Measurements from ENCODE around the gene CLIC3. TPM values are rescaled to one million over a fixed set of nuclear protein-coding genes. Genes with fewer than 3 reads are reported as not detected.

Gene CLIC3
- total and polyA plus RNA-seq, 12 donors, result 0.22 to 6.4 (median 0.93) TPM; not detected in 3

DNA sequence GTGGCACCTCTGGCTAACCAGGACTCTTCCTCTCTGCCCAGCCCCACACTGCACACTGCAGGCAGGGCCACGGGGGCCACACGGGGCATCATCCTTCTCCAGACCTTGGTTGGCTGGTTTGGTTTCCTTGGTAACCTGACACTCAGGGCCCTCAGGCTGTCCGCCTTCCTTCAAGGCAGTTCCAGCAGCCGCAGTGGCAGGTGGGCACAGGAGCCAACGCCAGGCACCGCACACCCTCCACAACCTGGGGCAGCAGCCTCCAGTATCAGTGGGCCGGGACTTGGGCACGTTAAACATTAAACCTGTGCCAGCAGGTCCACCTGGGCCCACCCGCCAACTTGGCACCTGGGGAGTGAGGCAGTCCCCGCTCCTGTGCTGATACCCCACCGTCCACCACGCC lies 47.7 kb upstream of the CLIC3 start:
- no peak for DNase-seq
- TF ChIP-seq CTCF (IDR thresholded peaks at IDR 0.05), result no peak
- TF ChIP-seq POLR2A (IDR thresholded peaks at IDR 0.05), result no peak
- Histone ChIP-seq H3K27ac (peak overlapping the region in 2 of 5 donors; percentile 49 to 69), H3K27me3 (peaks cover 41% of the 10 kb centered on the region), H3K9me3 (replicated peaks in 1 of 3) (no peaks in the 10 kb centered on the region), H3K36me3 (replicated peaks in 1 of 2) (peaks cover 0 to 2% of the 10 kb centered on the region in 2 donors), H3K4me1 (replicated peaks in 1 of 2) (peaks cover 5 to 15% of the 10 kb centered on the region in 2 donors), H3K4me3 (peak overlapping the region in 1 of 4 donors; percentile 62)
- WGBS, 4 donors, result 62 to 72% (median 68%) methylated on average over 9 to 12 of the region's 12 CpGs
- intact Hi-C loops (cut with DNase I), result no loop called here

DNA sequence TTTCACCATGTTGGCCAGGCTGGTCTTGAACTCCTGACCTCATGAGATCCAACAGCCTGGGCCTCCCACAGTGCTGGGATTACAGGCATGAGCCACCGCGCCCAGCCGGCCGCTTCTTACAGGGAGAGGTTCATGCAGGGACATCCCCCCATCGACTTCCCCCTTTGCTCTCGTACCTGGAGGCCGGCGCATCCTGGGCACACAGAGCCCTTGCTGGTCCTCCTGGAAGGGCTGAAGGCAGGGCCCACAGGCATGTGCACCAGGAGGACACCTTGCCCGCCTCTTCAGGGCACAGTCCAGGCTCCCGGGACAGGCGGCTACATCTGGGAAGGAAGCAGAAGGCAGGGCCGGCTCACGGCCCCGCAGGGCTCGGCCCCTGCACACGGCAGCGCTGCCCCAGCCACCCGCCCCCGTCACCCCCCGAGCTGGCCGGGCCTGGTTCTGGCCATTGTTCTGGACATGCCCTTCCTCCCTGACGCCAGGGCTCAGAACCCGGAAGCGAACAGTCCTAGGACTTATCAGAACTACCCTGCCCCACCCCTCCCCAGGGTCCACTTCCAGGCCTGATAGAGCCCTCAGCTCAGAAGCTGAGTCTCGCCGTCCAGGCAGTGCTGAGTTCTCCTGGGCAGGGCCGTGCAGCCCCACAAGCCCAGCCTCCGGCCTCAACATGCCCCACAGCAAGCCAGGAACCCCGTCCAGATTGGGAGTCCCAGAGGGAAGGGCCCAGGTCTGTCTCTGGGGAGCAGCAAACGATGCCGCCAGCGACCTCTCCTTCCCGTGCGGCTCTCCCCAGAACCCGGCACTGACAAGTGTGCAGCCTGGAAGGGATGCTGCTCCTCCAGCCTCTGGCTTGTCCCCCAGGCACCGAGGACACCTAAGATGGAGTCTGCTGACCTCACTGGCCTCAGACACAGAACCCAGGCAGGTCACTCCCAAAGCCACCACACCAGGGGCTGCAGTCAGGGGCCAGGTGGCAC lies 46.7 kb upstream of the CLIC3 start:
- intact Hi-C loops (cut with DNase I), result no loop called here
- H3K4me1 ChIP-seq (replicated peaks in 1 of 2), result peaks cover 5 to 15% of the 10 kb centered on the region in 2 donors

DNA sequence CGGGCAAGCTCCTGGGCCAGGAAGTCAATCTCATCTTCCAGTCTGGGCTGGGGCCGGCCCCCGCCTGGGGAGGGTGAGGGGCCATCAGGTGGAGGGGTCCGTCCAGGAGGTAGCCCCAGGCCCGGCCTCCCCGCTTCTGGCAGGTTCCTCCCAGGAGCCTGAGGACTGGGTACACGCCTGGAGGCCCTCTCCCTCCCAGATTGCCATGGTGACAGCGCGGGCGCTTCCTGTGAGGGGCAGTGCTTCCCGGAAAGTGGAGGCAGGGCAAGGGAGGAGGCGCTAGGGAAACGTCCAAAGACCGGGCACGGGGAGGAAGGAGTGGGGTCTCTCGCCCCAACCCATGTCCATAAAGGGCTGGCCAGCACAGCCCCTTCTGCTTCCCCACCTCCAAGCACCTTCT lies 44.8 kb upstream of the CLIC3 start:
- Histone ChIP-seq H3K36me3 (replicated peaks in 1 of 2) (peaks cover 0 to 7% of the 10 kb centered on the region in 2 donors), H3K4me3 (no peak overlapping the region), H3K4me1 (replicated peaks in 1 of 2) (peaks cover 2 to 11% of the 10 kb centered on the region in 2 donors), H3K9me3 (replicated peaks in 1 of 3) (no peaks in the 10 kb centered on the region), H3K27ac (peak overlapping the region in 2 of 5 donors; percentile 27 to 41), H3K27me3 (peaks cover 16% of the 10 kb centered on the region)
- WGBS, 4 donors, result 24 to 64% (median 48%) methylated on average over 7 to 16 of the region's 16 CpGs
- DNase-seq, result peak in 2 of 7 donors; percentile 46 to 73
- no peak for TF ChIP-seq CTCF (IDR thresholded peaks at IDR 0.05)
- TF ChIP-seq POLR2A (IDR thresholded peaks at IDR 0.05), result no peak
- intact Hi-C loops (cut with DNase I), result no loop called here

More for the DNA sequence above, 46.7 kb upstream of the CLIC3 start:
- TF ChIP-seq CTCF (IDR thresholded peaks at IDR 0.05), result no peak
- TF ChIP-seq POLR2A (IDR thresholded peaks at IDR 0.05), result no peak
- WGBS, 4 donors, result 64 to 85% (median 73%) methylated on average over 6 to 36 of the region's 36 CpGs
- Histone ChIP-seq H3K9me3 (replicated peaks in 1 of 3) (no peaks in the 10 kb centered on the region), H3K4me3 (no peak overlapping the region), H3K27me3 (peaks cover 34% of the 10 kb centered on the region), H3K36me3 (replicated peaks in 1 of 2) (peaks cover 0 to 7% of the 10 kb centered on the region in 2 donors), H3K27ac (peak overlapping the region in 2 of 5 donors; percentile 42 to 49)
- peak in 2 of 7 donors; percentile 52 to 68 for DNase-seq

DNA sequence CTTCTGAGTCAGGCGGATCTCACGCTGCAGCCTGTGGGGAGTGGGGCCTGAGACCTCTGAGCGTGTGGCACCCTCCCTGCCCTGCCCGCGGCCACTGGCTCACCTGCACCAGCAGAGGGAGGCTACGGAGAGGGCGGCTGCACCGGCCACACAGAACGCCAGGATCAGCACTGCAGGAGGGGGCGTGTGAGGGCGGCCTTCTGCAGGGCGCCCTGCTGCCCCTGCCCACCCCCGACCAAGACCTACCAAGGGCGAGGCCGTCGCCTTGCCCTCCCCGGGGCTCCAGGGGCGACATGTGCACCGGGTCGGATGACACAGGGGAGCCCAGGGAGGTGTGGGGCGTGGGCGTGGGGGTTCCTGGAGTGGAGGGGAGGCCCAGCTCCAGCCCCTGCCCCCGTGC lies 44.2 kb upstream of the CLIC3 start:
- peak overlapping the region in 2 of 5 donors; percentile 27 to 41 for H3K27ac ChIP-seq
- no peaks in the 10 kb centered on the region for H3K9me3 ChIP-seq (replicated peaks in 1 of 3)
- intact Hi-C loops (cut with DNase I), result no loop called here
- 65 to 89% (median 73%) methylated on average over 15 to 23 of the region's 23 CpGs for WGBS, 4 donors
- no peak for DNase-seq
- no peak for TF ChIP-seq CTCF (IDR thresholded peaks at IDR 0.05)
- no peak for TF ChIP-seq POLR2A (IDR thresholded peaks at IDR 0.05)
- no peak overlapping the region for H3K4me3 ChIP-seq
- peaks cover 13% of the 10 kb centered on the region for H3K27me3 ChIP-seq
- peaks cover 0 to 7% of the 10 kb centered on the region in 2 donors for H3K36me3 ChIP-seq (replicated peaks in 1 of 2)
- peaks cover 0 to 8% of the 10 kb centered on the region in 2 donors for H3K4me1 ChIP-seq (replicated peaks in 1 of 2)
